Right hindlimb (tissue), 1 donor: ENCODE data around the gene RBMS2.

Source experiments
- DNase-seq: peaks from one replicate; pipeline ENCODE4 v3.0.0-alpha.2; 2018

Gene RBMS2

DNA sequence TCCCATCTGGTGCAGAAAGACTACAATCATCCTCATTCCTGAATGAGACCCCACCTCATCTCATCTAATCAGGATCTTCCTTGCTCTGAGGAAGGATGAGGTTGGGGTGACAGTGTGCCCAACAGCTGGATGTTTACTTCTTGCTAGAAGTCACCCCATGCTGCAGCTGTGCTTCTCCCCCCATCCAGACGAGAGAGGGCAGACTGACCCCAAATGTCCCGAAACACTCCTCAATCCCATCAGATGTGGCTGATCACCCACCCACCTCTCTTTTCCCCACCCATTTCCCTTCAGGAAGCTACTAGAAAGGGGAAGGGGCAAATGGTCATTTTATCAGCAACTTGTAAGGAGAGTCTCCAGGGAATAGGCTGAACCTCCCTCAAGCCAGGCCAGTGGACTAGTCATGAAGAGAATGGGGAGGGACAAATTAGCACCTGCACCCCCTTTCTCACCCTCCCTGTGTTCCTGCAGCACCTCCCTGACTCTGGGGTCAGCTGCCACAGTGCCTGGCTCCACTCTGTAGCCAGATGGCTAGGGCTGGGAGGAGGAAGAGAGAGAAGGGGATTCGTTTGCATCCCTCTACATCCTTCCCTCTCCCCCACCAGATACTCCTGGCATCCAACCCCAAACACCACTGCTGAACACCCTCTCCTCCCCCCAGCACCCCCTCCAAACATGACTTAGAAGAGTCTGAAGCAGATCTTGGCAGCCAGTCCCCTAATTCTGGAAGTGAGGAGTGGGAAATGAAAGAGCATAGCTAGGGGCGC, 111.3 kb downstream of the RBMS2 start:
- DNase-seq: no peak

- DNase-seq: no peak
These were observed 112.0 kb downstream of the RBMS2 start for GRCh38 chr12:56633468-56634241.

- peak; percentile 47 for DNase-seq
These were observed 112.7 kb downstream of the RBMS2 start for GRCh38 chr12:56634242-56634836.

DNA sequence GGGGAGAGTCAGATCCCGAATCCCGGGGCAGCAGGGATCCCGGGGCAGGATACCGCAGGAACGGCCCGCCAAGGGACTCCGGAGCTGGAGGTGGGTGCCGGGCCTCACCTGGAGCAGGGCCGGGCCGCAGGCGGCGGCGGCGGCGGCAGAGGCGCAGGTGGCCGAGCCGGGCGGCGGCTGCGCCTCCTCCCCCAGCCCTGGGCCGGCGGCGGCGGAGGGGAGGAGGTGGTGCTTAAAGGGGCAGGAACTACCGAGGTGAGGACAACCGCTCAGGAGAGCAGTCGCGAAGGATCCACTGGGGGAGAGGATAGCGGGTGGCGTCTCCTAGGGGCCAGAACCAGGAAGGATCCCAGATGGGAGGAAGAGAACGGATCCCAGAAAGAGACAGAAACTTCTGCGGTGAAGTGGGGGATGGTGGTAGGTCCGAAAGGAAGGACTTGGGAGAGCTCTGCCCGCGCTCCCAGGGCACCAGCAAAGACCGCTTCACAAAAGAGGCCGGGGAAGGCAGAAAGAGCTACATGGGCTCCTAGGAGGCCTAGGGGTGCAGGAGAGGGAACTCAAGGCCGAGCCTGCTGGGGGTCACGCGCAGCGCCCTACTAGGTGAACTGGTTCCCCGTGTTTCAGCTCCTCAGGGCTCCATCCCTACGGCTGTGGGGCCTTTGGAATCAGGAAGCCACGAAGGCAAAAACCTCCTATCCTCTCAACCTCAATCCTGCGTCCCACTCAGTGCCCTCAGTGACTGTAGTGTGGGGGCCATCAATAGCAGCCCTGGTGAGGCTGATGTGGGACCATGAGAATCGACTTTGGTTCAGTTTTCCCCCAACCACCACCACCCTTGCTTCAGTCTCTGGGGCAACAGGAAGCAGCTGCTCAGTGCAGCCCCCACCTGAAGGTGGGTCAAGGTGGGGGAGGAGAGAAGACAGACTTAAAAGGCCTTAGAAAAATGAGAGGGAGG, 113.5 kb downstream of the RBMS2 start:
- peak; percentile 74 for DNase-seq

DNA sequence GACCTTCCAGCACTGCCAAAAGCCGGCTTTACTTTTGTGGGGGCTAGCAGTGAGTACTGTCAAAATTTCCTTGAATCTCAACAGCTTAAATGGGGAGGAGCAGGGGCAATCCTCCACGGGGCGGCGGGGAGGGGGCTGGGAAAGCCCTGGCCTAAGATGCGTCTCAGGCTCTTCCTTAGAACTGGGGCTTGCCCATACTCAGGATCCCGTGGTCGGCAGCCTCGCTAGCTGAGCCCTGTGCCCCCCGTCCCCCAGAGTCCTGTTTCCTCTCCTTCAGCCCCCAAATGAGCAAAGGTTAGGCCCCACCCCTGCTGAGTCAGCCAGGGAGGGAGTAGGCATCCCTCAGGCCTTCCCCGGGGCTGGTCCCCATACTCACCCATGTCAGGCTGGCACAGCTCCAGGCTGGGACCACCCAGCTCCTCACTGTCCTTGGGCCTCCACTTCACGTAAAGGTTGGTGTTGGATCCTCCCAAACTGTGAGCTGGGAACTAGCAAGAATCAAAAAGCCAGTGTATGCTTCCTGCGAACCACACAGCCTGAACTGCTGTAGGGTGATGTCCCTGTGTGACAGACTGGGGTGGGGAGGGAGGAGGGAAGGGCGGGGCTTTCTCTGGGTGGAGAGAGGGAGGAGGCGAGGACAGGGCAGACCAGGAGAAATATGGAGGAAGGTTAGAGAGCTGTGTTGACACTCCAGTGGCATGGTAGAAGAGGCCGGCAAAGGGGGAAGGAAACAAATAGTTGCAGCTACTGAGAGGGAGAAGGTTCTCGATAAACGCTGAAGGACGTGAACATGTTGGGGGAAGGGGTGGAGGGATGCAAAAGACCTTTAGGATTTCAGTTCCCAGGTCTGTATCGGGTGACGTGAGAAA, 114.4 kb downstream of the RBMS2 start:
- DNase-seq: peak; percentile 94

DNA sequence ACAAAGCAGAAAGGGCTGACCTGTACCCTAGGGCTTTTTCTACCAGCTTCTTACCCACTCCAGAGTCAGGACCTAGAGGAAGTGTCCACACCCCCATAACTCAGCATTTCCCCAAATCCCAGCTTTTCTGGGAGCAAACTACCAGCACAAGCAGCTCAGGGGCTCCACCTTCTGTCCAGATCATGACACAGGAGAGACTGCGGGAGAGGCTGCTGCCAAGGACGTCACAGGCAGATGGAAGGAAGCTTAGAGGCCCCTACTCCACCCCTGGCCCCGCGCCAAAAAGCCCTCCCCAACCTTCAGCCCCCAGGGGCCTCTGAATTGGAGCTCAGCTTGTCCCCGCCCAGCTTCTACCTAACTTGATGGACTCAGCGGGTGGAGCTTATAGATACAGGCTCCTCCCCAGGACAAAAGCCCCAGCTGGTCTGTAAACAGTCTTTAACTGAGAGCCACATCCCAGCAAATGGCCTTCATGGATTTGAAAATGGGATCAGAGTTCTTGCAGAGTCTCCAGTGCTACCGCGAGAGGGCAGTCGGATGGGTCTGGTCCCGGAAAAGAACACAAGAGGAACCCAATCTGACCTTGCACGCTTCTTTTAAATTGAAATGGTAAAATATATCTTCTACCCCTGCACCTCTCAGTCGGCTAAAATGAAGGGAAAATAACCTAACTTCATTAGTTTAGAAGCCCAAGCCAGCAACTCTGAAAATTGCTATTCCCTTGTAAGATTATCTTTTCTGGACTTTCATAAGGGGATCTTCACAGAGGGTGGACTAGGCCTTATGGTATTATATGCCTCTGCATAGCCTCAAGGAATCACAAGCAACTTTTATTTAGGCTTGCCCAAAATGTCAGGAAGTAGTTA, 115.3 kb downstream of the RBMS2 start:
- peak; percentile 100 for DNase-seq

DNA sequence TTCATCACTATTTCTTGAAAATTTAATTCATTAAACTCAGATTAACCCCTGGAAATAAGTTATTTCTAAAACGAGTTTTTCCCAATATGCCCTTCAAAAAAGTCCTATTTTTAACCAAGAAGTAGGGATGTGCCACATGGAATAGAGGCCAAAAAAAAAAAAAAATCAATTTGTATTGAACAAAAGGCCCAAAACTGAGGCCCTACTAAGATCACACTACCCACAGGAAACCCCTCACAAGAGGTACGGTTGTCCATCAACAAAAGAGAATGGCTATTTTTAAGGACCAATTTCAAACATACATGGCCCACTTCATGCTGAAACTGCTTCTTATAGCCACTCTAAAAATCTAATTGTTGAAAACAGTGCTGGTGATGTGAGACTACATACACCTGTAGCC, 116.0 kb downstream of the RBMS2 start:
- no peak for DNase-seq

- DNase-seq: no peak
These were observed 119.6 kb downstream of the RBMS2 start for GRCh38 chr12:56641219-56641618.

- DNase-seq: no peak
These were observed 123.0 kb downstream of the RBMS2 start for GRCh38 chr12:56644654-56645053.

- no peak for DNase-seq
These were observed 123.6 kb downstream of the RBMS2 start for GRCh38 chr12:56645201-56645716.
